ENCODE data around the gene C2CD3.

C2CD3 gene

GRCh38 chr11:74203966-74204365 lies 33.2 kb upstream of the C2CD3 start:
- TF ChIP-seq CTCF (IDR thresholded peaks at IDR 0.05), result no peak

- no peak for TF ChIP-seq CTCF (IDR thresholded peaks at IDR 0.05)
Measured at GRCh38 chr11:74196781-74197486, 26.1 kb upstream of the C2CD3 start.

- no peak for TF ChIP-seq CTCF (IDR thresholded peaks at IDR 0.05)
Measured at GRCh38 chr11:74195828-74196227, 25.0 kb upstream of the C2CD3 start.

- no peak for TF ChIP-seq CTCF (IDR thresholded peaks at IDR 0.05)
Measured at GRCh38 chr11:74185695-74186094, 14.9 kb upstream of the C2CD3 start.

GRCh38 chr11:74185285-74185684 lies 14.5 kb upstream of the C2CD3 start:
- no peak for TF ChIP-seq CTCF (IDR thresholded peaks at IDR 0.05)

GRCh38 chr11:74182635-74183034 lies 11.8 kb upstream of the C2CD3 start:
- TF ChIP-seq CTCF (IDR thresholded peaks at IDR 0.05), result no peak

GRCh38 chr11:74179234-74180052 lies 8.6 kb upstream of the C2CD3 start:
- TF ChIP-seq CTCF (IDR thresholded peaks at IDR 0.05), result no peak

Data from LNCAP (cell line).